CD4-positive, alpha-beta T cell treated with Interleukin-21 for 1 hour (primary cell): ENCODE results near the gene SERTAD1.
A peak's percentile ranks its signal among the peaks of the same experiment; 100 is the strongest.
"Not testable (repeated sequence)": the region's sequence is repeated elsewhere in the genome, so short reads cannot be mapped to it uniquely, and the experiment has no call there.

ENCODE experiments used
- DNase-seq: peaks from one replicate; pipeline ENCODE4 v3.0.0-alpha.2; 2020

SERTAD1 gene

GRCh38 chr19:40420766-40421765 is 4.7 kb downstream of the SERTAD1 start:
- peak; percentile 82 for DNase-seq

- DNase-seq = no peak
Observed at GRCh38 chr19:40420451-40420765, 5.4 kb downstream of the SERTAD1 start.

DNA sequence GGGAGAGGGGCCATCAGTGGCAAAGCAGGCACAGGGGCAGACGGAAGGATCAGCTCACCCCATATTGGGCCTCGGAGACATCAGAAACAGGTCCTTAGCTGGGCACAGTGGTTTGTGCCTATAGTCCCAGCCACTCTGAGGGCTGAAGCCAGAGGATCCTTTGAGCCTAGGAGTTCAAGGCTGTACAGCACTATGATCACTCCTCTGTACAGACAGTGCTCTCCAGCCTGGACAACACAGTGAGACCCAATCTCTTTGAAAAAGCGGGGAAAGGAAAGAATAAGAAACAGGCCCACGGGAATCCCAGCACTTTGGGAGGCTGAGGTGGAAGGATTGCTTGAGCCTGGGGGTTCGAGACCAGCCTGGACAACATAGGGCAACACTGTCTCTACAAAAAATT is 6.0 kb downstream of the SERTAD1 start:
- DNase-seq = no peak

DNA sequence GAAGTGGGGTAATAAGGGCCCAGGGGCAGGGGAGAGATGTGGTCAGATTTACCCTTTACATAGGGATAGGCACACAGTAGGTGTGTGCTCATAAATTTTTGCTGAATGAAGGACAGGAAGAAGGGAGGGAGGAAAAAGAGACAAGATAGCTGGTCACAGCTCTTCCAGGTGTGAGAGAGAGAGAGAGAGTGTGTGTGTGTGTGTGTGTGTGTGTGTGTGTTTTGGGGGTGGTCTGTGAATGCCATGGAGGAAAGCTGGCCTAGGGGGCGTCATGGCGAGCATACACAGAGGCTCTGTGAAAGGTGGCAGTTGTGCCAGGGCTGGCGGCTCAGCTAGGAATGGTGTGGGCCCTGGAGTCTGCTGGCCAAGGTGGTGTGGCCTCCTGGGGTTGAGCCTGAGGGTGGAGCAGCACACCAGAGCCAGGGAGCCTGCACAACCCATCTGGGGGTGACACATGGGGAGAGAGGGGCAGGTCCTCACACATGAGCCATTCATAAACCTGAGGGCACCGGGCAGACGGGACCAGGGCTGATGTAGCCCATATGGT is 6.7 kb downstream of the SERTAD1 start:
- DNase-seq = no peak

DNA sequence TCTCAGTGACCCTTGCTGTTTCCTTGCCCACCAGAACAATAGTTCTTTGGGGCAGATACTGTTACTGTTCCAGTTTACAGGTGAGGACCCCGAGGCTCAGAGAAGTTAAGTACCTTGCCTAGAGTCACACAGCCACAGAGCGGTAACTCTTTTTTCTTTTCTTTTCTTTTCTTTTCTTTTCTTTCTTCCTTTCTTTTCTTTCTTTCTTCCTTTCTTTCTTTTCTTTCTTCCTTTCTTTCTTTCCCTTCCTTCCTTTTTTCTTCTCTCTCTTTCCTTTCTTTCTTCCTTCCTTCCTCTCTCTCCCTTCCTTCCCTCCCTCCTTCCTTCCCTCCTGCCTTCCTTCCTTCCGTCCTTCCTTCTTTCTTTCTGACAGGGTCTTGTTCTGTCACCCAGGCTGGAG is 7.8 kb downstream of the SERTAD1 start:
- DNase-seq = no peak

GRCh38 chr19:40417643-40417981 is 8.2 kb downstream of the SERTAD1 start:
- no peak for DNase-seq

DNA sequence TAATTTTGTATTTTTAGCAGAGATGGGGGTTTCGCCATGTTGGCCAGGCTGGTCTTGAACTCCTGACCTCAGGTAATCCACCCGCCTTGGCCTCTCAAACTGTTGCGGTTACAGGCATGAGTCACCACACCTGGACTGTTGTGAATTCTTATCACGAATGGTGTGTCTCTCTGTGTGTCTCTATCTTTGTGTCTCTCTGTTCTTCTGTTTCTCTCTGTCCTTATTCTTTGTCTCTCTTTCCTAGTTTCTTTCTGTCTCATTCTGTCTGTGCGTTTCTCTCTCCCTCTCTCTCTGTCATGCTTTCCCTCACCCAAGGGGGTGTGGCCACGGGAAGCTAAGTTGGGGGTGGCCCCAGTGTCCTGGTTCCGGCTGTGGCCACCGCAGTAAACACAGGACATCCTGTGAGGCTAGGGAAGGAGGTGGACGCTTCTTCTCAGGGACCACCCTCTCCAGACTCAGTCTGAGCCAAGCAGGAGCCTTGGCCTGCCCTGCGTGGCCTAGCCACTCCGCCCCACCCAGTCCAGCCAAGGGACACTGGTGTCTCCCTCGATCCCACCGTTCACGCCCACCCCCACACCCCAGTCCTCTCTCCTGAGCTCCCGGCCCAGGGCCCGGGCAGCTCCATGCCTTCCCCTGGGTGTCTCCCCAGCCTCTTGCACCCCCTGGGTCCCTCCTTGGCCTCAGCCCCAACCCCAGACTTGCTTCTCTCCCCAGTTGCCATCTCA is 8.7 kb downstream of the SERTAD1 start:
- no peak for DNase-seq

DNA sequence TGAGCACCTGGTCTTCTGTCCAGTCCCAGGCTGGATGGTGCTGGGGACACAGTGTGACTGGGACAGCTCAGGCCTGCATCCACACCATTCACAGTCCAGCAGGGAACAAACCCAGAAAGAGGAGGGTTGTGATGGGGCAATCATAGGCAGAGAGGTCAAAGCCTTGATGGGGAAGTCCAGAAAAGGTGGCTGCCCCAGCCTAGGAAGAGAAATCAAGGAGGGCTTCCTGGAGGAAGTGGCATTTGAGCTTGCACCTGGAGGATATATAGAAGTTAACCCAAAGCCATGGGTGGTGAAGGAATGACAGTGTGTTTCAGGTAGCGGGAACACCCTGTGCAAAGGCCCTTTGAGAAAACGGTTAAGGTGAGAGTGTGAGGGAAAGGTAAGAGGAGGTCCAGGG is 10.0 kb downstream of the SERTAD1 start:
- DNase-seq = no peak

GRCh38 chr19:40414542-40415535 is 11.0 kb downstream of the SERTAD1 start:
- no peak for DNase-seq

DNA sequence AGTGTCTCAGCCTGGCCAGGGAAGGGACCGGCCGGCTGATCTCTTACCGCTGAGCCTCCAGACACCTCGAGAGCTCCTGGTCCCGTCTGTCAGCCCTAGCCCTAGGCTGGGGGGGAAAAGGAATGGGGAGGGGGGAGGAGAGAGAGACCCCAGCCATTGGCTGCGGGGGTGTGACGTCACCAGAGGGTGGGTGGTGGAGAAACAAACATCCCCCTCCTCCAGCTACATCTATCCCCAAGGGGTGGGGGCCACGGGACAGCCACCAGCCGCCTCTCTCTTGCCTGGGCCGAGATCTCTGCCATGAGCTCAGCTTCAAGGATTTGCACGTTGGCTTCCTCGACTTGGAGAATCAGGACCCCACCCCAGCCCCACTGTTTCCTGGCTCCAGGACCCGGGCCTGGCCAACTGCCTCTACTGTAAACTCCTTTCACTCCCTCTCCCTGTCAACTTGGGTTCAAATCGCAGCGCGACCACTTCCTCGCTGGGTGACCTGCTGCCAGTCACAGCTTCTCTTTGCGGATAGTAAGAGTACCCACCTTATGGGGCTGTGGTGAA is 12.4 kb downstream of the SERTAD1 start, which contains the start of gene PRX:
TSS of gene PRX (minus strand) at position 88 of the 555 bp plus-strand sequence. CDS start 5,446 bp downstream, outside the sequence.
- no peak for DNase-seq

GRCh38 chr19:40412866-40413265 is 12.9 kb downstream of the SERTAD1 start:
- DNase-seq = no peak

DNA sequence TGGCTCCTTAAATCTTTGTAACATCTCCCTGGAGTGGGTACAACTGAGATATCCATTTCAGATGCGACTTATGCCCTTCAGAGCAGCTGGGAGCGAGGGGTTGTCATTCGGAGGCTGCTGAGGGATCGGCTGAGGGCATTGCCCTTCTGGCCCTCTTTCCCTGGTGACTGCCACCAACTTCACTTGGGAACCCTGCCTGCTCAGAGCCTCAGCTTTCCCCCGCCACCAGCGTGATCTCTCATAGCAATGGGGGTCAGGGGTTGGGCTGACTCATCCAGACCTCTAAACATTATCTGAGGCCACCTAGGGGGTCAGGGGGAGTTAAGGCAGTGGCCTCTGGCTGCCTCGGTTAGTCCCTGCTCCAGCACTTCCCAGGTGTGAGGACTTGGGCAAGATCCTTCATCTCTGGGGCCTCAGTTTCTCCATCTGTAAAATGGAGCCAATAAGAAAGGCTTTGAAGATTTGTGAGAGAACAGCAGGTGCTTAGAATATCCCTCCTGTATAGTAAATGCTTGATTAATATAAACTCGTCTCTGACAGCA is 13.8 kb downstream of the SERTAD1 start:
- no peak for DNase-seq

DNA sequence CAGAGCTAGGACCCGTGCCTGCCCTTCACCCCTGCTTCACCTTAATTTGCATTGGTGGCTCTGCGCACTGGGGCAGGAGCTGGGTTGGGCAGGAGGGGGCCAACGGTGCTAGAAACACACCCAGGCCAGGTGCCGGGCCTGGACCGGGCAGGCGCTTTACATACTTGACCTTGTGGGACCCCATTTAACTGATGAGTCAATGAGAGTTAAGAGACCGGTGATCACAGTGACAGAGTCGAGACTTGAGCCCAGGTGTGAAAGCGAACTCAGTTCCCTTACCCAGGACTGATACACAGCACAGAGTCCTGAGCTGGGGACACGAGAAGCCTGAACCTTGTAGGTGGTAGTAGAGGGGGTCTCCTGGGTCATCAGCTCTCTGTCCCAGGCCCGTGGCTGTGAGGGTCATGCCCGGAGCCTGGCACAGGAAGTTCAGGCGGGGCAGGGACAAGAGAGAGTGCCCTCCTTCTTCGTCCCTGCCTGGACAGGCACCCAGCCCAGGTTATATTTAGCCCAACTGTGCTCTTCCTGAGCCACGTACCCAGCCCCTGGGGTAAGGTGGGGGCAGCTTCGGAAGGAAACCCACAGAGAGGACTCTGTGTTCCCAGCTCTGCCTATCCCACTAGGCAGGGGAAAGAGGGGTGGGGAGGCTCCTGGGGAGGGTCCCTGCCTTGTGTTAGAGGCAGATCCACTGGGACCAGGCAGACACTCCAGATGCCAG is 14.5 kb downstream of the SERTAD1 start:
- DNase-seq = no peak

DNA sequence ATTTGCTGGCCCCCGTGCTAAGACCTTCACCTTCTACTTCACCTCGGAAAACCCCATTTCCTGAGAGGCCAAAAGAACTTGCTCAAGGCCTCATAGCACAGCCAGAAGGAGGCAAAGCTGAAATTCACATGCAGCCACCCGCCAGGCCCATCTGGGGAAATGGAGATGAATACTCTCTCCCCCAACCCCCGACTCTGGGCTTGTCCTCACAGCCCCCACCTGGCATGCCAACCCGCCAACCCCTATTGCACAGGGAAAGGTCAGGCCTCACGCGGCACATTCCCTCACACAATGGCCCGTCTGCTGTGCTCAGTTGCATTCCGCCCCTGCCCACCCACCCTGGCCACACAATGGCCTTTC is 15.8 kb downstream of the SERTAD1 start:
- no peak for DNase-seq

- not testable (repeated sequence) for DNase-seq
Observed at GRCh38 chr19:40408598-40408925, 17.2 kb downstream of the SERTAD1 start.

DNA sequence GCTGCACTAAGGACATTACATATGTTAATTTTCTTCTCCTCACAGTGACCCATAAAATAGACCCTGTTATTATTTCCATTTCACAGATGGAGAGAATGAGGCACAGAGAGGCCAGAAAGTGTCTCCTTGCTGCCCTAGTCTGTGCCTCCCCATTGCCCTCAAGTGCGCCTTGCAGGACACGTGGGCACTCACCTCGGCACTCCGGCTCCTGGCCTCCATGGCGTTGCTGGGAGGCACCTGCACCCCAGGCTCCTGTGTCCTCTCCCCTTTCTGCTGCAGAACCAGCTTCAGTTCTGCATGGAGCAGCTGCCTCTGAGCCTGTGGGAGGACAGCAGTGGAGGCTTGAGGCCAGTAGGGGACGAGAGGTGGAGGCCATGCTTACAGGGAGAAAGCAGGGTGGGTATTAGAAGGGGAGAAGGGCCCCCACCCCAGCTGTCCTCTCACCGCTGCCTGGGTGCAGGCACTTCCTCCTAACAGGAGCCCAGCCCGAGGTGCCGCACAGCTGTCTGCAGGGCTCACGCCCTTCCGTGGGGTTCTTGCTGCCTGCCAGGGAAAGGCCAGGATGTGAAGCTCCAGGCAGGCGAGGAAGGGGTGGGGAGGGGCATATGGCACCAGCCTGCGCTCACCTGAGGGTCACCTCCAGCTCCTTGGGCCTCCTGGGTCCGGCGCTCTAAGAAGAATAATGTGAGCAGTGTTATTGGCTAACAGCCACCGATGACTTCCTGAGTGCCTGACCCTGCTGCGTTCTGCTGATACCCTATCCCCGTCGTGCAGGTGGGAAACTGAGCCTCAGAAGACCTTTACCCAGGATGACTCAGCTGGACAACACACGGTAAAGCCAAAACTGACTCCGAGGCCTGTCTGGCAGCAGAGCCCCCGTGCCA is 17.8 kb downstream of the SERTAD1 start:
- DNase-seq = no peak

- peak; percentile 86 for DNase-seq
Observed at GRCh38 chr19:40403262-40403984, 22.4 kb downstream of the SERTAD1 start.

- no peak for DNase-seq
Observed at GRCh38 chr19:40400559-40400958, 25.2 kb downstream of the SERTAD1 start.

- peak; percentile 82 for DNase-seq
Observed at GRCh38 chr19:40398417-40399131, 27.2 kb downstream of the SERTAD1 start.
